NCI-H2171 (cell line): ENCODE results near the gene DACT2.

Experiments used
- DNase-seq: peaks from one replicate; lab custom pipeline; 2025; lab: John Stamatoyannopoulos, UW

The DACT2 gene

GRCh38 chr6:168263351-168263905, 56.1 kb downstream of the DACT2 start:
- DNase-seq = no peak

- no peak for DNase-seq
Measured at GRCh38 chr6:168261234-168261633, 58.3 kb downstream of the DACT2 start.

GRCh38 chr6:168260420-168260987, 59.1 kb downstream of the DACT2 start:
- no peak for DNase-seq

GRCh38 chr6:168258795-168259194, 60.8 kb downstream of the DACT2 start:
- DNase-seq = no peak

- DNase-seq = no peak
Measured at GRCh38 chr6:168256940-168257339, 62.6 kb downstream of the DACT2 start.
